ENCODE measurements around the gene ARFIP1. TPM values are rescaled to one million over a fixed set of nuclear protein-coding genes. Genes with fewer than 3 reads are reported as not detected.

Gene ARFIP1
- total RNA-seq, 4 donors from 2014 or later: 24.3 to 38.3 (median 27.0) TPM

DNA sequence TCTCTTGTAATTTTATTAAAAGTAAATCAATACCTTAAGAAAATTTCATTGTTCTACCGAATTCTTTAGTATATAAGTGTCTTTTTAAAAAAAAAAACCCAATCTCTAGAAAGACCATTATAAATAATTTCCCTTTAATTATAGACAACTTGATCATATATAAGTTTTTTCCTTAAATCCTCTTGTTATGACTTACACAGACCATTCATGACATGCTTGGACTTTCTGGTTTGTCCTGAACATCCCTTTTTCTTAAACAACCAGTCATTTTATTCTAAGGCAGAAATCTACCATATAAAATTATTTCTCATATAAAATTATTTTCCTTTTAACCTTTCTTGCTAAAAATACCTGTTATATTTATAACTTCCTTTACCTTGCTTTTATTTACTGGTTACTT, 141.0 kb downstream of the ARFIP1 start:
- Histone ChIP-seq H3K36me3 (no peaks in the 10 kb centered on the region), H3K27me3 (no peaks in the 10 kb centered on the region), H3K27ac (no peak overlapping the region), H3K9me3 (peaks cover 4% of the 10 kb centered on the region), H3K4me1 (no peaks in the 10 kb centered on the region), H3K4me3 (no peak overlapping the region)
- no peak for TF ChIP-seq POLR2AphosphoS5 (IDR thresholded peaks at IDR 0.05)
- TF ChIP-seq EP300 (IDR thresholded peaks at IDR 0.05): no peak
- TF ChIP-seq, protein P1, sequence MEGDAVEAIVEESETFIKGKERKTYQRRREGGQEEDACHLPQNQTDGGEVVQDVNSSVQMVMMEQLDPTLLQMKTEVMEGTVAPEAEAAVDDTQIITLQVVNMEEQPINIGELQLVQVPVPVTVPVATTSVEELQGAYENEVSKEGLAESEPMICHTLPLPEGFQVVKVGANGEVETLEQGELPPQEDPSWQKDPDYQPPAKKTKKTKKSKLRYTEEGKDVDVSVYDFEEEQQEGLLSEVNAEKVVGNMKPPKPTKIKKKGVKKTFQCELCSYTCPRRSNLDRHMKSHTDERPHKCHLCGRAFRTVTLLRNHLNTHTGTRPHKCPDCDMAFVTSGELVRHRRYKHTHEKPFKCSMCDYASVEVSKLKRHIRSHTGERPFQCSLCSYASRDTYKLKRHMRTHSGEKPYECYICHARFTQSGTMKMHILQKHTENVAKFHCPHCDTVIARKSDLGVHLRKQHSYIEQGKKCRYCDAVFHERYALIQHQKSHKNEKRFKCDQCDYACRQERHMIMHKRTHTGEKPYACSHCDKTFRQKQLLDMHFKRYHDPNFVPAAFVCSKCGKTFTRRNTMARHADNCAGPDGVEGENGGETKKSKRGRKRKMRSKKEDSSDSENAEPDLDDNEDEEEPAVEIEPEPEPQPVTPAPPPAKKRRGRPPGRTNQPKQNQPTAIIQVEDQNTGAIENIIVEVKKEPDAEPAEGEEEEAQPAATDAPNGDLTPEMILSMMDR (IDR thresholded peaks at IDR 0.05): no peak
- TF ChIP-seq POLR2A (IDR thresholded peaks at IDR 0.05): no peak
- DNase-seq (ENCODE audit: low spot score in 2 of 2): no peak
- 63% methylated on average over 1 of the region's 1 CpG for WGBS

DNA sequence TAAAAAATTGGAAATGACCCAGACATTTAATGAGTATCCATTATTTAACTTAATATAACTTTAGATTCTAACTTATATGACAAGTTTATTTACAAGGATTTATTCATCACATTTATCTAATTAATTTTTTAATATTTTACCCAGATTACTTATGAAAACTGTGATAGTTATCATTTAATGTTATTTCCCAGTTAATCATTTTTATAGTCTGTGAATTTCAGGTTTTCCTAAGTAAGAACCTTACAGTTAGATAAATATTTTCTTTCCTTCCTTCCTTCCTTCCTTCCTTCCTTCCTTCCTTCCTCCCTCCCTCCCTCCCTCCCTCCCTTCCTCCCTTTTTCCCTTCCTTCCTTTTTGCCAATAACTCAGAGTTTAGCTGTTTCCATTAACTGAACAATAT, 141.5 kb downstream of the ARFIP1 start:
- H3K36me3 ChIP-seq: no peaks in the 10 kb centered on the region
- TF ChIP-seq, protein P1 (IDR thresholded peaks at IDR 0.05): no peak
- TF ChIP-seq POLR2A (IDR thresholded peaks at IDR 0.05): no peak
- TF ChIP-seq POLR2AphosphoS5 (IDR thresholded peaks at IDR 0.05): no peak
- no peak for DNase-seq (ENCODE audit: low spot score in 2 of 2)
- peaks cover 4% of the 10 kb centered on the region for H3K9me3 ChIP-seq
- no peaks in the 10 kb centered on the region for H3K4me1 ChIP-seq
- H3K27ac ChIP-seq: no peak overlapping the region
- no peaks in the 10 kb centered on the region for H3K27me3 ChIP-seq
- no peak overlapping the region for H3K4me3 ChIP-seq

DNA sequence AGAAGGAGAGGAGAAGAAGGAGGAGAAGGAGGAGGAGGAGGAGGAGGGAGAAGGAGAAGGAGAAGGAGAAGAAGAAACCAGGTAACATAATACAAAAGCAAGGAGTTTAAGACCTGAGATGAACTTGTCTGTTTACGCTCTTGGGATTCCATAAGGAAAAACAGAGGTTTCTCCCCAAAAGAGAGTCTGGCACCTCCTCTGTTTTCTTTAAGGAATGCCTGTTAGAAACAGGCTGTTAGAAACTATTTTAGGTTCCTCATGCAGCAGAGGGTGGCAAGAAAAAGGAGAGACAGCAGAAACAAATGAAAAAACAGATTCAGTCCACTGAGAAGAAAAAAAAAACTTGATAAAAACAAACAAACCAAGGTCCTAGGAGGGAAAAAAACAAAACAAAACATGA, 146.1 kb downstream of the ARFIP1 start:
- TF ChIP-seq, protein P1 (IDR thresholded peaks at IDR 0.05): no peak
- TF ChIP-seq POLR2A (IDR thresholded peaks at IDR 0.05): no peak
- TF ChIP-seq POLR2AphosphoS5 (IDR thresholded peaks at IDR 0.05): no peak
- no peak for TF ChIP-seq EP300 (IDR thresholded peaks at IDR 0.05)
- Histone ChIP-seq H3K9me3 (no peaks in the 10 kb centered on the region), H3K4me1 (no peaks in the 10 kb centered on the region), H3K4me3 (no peak overlapping the region), H3K27ac (no peak overlapping the region), H3K36me3 (no peaks in the 10 kb centered on the region), H3K27me3 (no peaks in the 10 kb centered on the region)
- 97% methylated on average over 1 of the region's 1 CpG for WGBS
- DNase-seq (ENCODE audit: low spot score in 2 of 2): no peak

DNA sequence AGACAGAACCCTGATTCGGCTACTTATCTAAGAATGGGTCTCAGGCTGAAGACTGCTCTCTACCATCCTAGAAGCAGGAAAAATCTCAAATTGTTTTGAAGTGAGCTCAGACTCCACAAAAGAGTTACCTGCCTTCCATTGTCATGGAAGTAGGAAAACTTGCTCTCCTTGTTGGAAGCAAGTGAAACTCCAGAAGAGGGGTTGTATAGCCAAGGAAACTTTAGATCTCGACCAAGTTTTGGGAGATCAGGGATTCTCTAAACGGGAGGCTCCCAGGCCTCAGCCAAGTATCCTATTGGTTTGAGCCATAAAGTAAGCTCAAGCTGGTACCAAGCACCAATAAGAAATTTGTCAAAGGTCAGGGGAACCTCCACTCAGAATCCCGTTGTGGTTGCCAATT, 147.2 kb downstream of the ARFIP1 start:
- Histone ChIP-seq H3K36me3 (no peaks in the 10 kb centered on the region), H3K9me3 (no peaks in the 10 kb centered on the region), H3K27me3 (no peaks in the 10 kb centered on the region), H3K27ac (no peak overlapping the region), H3K4me1 (no peaks in the 10 kb centered on the region), H3K4me3 (no peak overlapping the region)
- TF ChIP-seq EP300 (IDR thresholded peaks at IDR 0.05) (no peak), POLR2AphosphoS5 (IDR thresholded peaks at IDR 0.05) (no peak), POLR2A (IDR thresholded peaks at IDR 0.05) (no peak)
- TF ChIP-seq, protein P1 (IDR thresholded peaks at IDR 0.05): no peak
- no peak for DNase-seq (ENCODE audit: low spot score in 2 of 2)
- WGBS: 87% methylated on average over 4 of the region's 4 CpGs

DNA sequence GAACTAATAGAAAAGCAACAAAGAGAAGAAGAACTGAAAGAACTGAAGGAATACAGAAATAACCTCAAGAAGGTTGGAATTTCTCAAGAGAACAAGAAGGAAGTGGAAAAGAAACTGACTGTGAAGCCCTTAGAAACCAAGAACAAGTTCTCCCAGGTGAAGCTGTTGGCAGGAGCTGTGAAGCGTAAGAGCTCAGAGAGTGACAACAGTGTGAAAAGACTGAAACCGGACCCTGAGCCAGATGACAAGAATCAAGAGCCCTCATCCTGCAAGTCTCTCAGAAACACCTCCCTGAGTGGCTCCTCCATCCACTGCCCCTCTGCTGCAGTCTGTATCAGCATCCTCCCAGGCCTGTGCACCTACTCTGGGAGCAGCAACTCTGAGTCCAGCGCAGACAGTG, 148.0 kb downstream of the ARFIP1 start:
- Histone ChIP-seq H3K9me3 (no peaks in the 10 kb centered on the region), H3K4me1 (no peaks in the 10 kb centered on the region), H3K27ac (no peak overlapping the region), H3K27me3 (no peaks in the 10 kb centered on the region), H3K4me3 (no peak overlapping the region), H3K36me3 (no peaks in the 10 kb centered on the region)
- TF ChIP-seq POLR2A (IDR thresholded peaks at IDR 0.05) (no peak), POLR2AphosphoS5 (IDR thresholded peaks at IDR 0.05) (no peak), EP300 (IDR thresholded peaks at IDR 0.05) (no peak)
- TF ChIP-seq, protein P1 (IDR thresholded peaks at IDR 0.05): no peak
- no peak for DNase-seq (ENCODE audit: low spot score in 2 of 2)
- 86% methylated on average over 3 of the region's 3 CpGs for WGBS
